Mucosa of rectum (tissue), 2 donors: Measurements from ENCODE around the gene CLDN7.
A peak's percentile ranks its signal among the peaks of the same experiment; 100 is the strongest.

Experiments used
- H3K27ac ChIP-seq, 2 donors: one replicate each; pipeline ENCODE4 v1.7.0; 2013; ENCODE audit warnings: inconsistent platforms in 2 of 2, low read depth in 2 of 2, low read length in 2 of 2
- H3K27me3 ChIP-seq, 2 donors: one replicate each; pipeline ENCODE4 v1.7.0; 2013; ENCODE audit warnings: low read length in 2 of 2; ENCODE audit not compliant: control insufficient read depth in 2 of 2, insufficient read depth in 2 of 2
- H3K36me3 ChIP-seq, 2 donors: one replicate each; pipeline ENCODE4 v1.7.0; 2013; ENCODE audit warnings: low read length in 2 of 2; ENCODE audit not compliant: control insufficient read depth in 2 of 2, insufficient read depth in 2 of 2
- H3K4me1 ChIP-seq, 2 donors: one replicate each; pipeline ENCODE4 v1.7.0; 2013; ENCODE audit warnings: low read length in 2 of 2, mild to moderate bottlenecking in 1 of 2; ENCODE audit not compliant: control insufficient read depth in 2 of 2, insufficient read depth in 2 of 2
- H3K4me3 ChIP-seq, 2 donors: one replicate each; pipeline ENCODE4 v1.7.0; 2013; ENCODE audit warnings: low read length in 2 of 2
- H3K9ac ChIP-seq, 2 donors: one replicate each; pipeline ENCODE4 v1.7.0; 2013; ENCODE audit warnings: low read length in 2 of 2, low read depth in 1 of 2, mild to moderate bottlenecking in 1 of 2
- H3K9me3 ChIP-seq, 2 donors: one replicate each; pipeline ENCODE4 v1.7.0; 2013; ENCODE audit warnings: low read length in 2 of 2; ENCODE audit not compliant: control insufficient read depth in 2 of 2
- donor health status: healthy.
- donor health status: Normal muscosa, but diverticular disease.

The CLDN7 gene

GRCh38 chr17:7295230-7296180, 33.2 kb upstream of the CLDN7 start:
- Histone ChIP-seq H3K9me3 (no peaks in the 10 kb centered on the region), H3K4me1 (peaks cover 31 to 32% of the 10 kb centered on the region in 2 donors), H3K9ac (peak overlapping the region; percentile 32 to 65), H3K4me3 (peak overlapping the region; percentile 59 to 61), H3K36me3 (no peaks in the 10 kb centered on the region), H3K27ac (peak overlapping the region; percentile 89 to 90), H3K27me3 (peaks cover 0 to 10% of the 10 kb centered on the region in 2 donors)

- no peaks in the 10 kb centered on the region for H3K36me3 ChIP-seq
- H3K9me3 ChIP-seq = no peaks in the 10 kb centered on the region
- H3K9ac ChIP-seq = peak within 1 kb of the TSS; percentile 32 to 65
- H3K4me1 ChIP-seq = peaks cover 31 to 32% of the 10 kb centered on the region in 2 donors
- peaks cover 0 to 10% of the 10 kb centered on the region in 2 donors for H3K27me3 ChIP-seq
- peak within 1 kb of the TSS; percentile 89 to 91 for H3K27ac ChIP-seq
- H3K4me3 ChIP-seq = peak within 1 kb of the TSS; percentile 59 to 61
Measured at GRCh38 chr17:7294614-7295153, 32.4 kb upstream of the CLDN7 start, which contains the start of gene YBX2. TSS of gene YBX2 (minus strand) at chr17:7294639. CDS start at chr17:7294500, 139 bp downstream.

DNA sequence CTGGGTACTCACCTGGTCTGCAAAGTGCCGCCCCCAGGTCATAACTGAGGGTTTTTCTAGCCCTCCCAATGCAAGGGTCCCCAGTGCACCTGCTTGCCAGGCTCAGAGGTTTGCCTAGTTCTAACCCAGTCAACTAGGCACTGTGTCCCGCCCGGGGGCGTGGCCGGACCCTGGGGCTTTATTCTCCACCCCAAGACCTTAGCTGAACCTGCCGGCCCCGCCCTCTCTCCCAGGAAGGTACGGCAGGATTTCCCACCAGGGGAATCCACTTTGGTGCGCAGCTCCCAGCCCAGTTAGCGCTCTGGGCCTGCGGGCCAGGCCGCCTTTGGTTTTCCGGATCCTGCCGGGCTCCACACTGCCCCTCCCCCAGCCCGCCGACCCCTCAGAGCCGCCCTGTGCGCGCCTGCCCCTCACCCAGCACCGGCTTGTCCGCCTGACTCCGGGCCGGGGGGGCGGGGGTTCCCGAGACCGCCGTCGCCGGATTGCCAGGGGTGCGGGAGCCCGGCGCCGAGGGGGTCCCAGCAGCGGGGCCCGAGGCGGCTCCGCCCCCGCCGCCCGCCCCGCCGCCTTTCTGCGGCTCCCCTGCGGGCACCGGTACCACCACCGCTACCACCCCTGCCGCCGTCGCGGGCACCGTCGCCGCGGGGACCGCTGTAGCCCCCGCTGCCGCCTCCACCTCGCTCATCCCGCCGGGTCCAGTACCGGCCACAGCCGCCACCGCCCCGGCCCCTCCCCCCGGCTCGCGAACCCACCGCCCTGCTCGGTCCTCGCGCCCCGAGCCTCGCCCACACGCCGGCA, 31.7 kb upstream of the CLDN7 start:
- Histone ChIP-seq H3K27ac (peak overlapping the region; percentile 86 to 91), H3K4me1 (peaks cover 31 to 32% of the 10 kb centered on the region in 2 donors), H3K36me3 (no peaks in the 10 kb centered on the region), H3K27me3 (peaks cover 0 to 10% of the 10 kb centered on the region in 2 donors), H3K9ac (peak overlapping the region in 1 of 2 donors; percentile 58), H3K4me3 (peak overlapping the region; percentile 20 to 42), H3K9me3 (no peaks in the 10 kb centered on the region)

DNA sequence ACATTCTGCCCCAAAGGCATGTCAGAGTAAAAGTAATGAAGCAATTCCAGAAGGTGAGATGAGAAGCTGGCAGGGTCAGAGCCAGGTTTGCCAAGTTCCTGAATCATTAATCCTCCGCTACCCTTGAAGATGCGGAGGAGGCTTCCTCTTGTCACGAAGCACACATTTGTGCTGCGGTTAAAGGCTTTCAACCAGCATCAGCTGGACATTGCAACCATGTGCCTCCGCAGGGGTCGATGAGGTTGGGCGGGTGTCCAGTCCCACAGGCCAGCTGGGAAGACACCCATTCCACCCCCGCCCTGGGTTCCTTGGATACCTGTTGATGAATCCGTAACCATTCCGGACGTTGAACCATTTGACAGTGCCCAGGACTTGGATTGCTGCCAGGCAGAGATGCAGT, 30.9 kb upstream of the CLDN7 start:
- Histone ChIP-seq H3K4me1 (peaks cover 31 to 32% of the 10 kb centered on the region in 2 donors), H3K9ac (peak overlapping the region in 1 of 2 donors; percentile 14), H3K27me3 (peaks cover 0 to 10% of the 10 kb centered on the region in 2 donors), H3K9me3 (no peaks in the 10 kb centered on the region), H3K27ac (peak overlapping the region; percentile 86 to 91), H3K4me3 (peak overlapping the region in 1 of 2 donors; percentile 20), H3K36me3 (no peaks in the 10 kb centered on the region)

DNA sequence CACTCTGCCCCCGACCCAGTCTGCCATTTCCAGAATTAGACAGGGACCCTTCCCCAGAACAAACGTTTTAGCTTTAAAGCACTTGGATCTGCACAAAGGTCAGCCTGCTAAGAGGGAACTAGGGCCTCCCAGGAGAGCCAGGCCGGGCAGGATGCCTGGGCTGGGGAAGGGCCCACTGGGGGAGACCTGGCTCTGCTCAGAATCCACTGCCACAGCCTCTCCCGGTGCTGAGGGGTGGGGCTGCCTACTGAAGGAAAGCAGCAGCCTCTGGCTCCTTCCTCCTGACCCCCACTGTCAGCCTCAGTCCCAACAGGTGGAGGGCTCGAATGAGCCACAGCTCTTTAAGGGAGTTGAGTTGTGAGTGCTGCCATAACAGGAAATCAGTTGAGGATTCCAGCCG, 30.5 kb upstream of the CLDN7 start:
- Histone ChIP-seq H3K4me3 (no peak overlapping the region), H3K36me3 (no peaks in the 10 kb centered on the region), H3K27ac (peak overlapping the region in 1 of 2 donors; percentile 86), H3K4me1 (peaks cover 31 to 32% of the 10 kb centered on the region in 2 donors), H3K9me3 (no peaks in the 10 kb centered on the region), H3K9ac (no peak overlapping the region), H3K27me3 (peaks cover 0 to 10% of the 10 kb centered on the region in 2 donors)

DNA sequence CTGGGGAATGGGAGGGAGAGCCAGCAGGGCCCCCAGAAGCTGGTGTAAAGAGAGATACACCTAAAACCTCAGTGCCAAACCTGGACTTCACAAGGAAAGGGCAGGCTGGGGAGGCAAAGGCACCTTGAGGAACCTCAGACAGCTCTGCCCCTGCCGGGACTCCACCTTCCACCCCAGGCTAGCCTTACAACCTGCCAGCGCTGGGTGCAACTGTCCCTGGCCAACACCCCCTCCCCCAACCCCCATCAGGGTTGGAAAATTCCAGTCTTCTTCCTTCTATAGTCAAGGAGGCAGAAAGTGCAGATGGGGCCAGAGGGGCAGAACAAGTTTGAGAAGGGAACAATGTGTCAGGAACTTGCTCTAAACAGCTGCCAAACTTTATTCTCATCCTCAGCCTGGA, 29.9 kb upstream of the CLDN7 start:
- Histone ChIP-seq H3K4me3 (no peak overlapping the region), H3K4me1 (peaks cover 31 to 32% of the 10 kb centered on the region in 2 donors), H3K36me3 (no peaks in the 10 kb centered on the region), H3K9me3 (no peaks in the 10 kb centered on the region), H3K27me3 (peaks cover 0 to 10% of the 10 kb centered on the region in 2 donors), H3K9ac (no peak overlapping the region), H3K27ac (no peak overlapping the region)

GRCh38 chr17:7290685-7291084, 28.4 kb upstream of the CLDN7 start:
- Histone ChIP-seq H3K36me3 (no peaks in the 10 kb centered on the region), H3K9me3 (no peaks in the 10 kb centered on the region), H3K27me3 (peaks cover 0 to 6% of the 10 kb centered on the region in 2 donors), H3K4me3 (no peak overlapping the region), H3K4me1 (peaks cover 19 to 22% of the 10 kb centered on the region in 2 donors), H3K9ac (no peak overlapping the region), H3K27ac (no peak overlapping the region)

DNA sequence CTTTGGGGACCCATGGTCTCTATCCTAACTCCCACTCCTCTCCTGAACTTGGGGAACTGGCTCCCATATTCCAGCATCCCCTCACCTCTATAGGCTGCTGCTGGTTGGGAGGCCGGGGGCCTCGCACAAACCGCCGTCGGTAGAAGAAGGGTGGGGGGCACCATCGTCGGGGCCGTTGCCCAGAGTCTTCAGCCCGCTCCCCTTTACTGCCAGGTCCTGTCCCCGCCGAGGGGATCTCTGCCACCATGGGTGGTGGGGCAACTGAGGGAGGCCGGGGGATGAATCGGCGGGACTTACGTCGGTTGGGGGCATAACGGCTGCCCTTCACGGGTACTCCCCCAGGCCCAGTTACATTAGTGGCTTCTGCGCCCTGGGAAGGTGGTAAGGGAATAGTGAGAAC, 27.9 kb upstream of the CLDN7 start:
- Histone ChIP-seq H3K27me3 (peaks cover 0 to 5% of the 10 kb centered on the region in 2 donors), H3K4me1 (peaks cover 17 to 18% of the 10 kb centered on the region in 2 donors), H3K36me3 (no peaks in the 10 kb centered on the region), H3K9ac (no peak overlapping the region), H3K27ac (no peak overlapping the region), H3K9me3 (no peaks in the 10 kb centered on the region), H3K4me3 (no peak overlapping the region)

DNA sequence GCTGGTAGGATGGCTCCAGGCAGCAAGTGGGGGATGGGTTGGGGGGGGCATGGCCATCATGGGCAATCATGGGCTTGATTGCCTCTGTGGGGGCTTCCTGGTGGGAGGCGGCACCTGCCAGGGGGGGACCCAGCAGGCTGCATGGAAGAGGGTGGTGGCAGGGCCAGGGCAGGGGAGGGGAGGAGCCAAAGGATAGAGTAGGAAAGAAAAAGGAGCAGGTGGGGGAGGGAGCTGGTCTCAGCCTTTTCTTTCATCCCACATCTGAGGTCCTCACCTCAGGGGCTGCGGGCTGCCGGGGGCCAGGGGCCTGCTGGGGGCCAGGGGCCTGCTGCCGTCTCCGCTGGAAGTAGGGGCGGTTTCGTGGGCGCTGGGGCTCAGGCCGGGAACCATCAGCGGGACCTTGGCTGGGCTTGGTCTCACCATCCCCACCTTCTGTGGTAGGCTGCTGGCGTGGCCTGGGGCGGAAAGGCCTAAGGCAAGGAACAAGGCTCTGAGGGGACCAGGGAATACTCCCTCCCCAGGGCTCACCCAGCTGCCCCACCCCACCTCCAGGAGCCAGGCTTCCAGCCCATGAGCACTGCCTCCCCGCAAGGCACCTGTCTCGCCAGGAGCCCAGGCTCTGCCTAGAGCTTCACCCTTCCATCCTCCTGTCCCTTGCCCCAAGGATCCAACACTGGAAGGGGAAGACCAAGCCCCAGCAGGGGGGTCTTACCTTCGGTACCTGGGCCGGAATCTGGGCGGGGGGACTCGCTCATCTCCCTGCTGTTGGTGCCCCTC, 27.2 kb upstream of the CLDN7 start:
- Histone ChIP-seq H3K4me1 (peaks cover 13 to 15% of the 10 kb centered on the region in 2 donors), H3K27me3 (peaks cover 0 to 5% of the 10 kb centered on the region in 2 donors), H3K4me3 (no peak overlapping the region), H3K9me3 (no peaks in the 10 kb centered on the region), H3K36me3 (no peaks in the 10 kb centered on the region), H3K9ac (no peak overlapping the region), H3K27ac (no peak overlapping the region)
